IPS DF 4.7 (cell line): ENCODE data around the gene IGFBPL1.
"Not testable (repeated sequence)": the region's sequence is repeated elsewhere in the genome, so short reads cannot be mapped to it uniquely, and the experiment has no call there.

Experiments used
- DNase-seq: peaks from one replicate; pipeline ENCODE4 v3.0.0-alpha.2; 2013; ENCODE audit warnings: low spot score; ENCODE audit errors: extremely low read depth

The IGFBPL1 gene

GRCh38 chr9:38380230-38380871 lies 43.9 kb downstream of the IGFBPL1 start:
- no peak for DNase-seq

- DNase-seq, result not testable (repeated sequence)
These were observed 46.7 kb downstream of the IGFBPL1 start for GRCh38 chr9:38377336-38378083.

- DNase-seq, result no peak
These were observed 48.1 kb downstream of the IGFBPL1 start for GRCh38 chr9:38376021-38376670.

GRCh38 chr9:38375572-38375963 lies 48.7 kb downstream of the IGFBPL1 start:
- DNase-seq, result no peak

- DNase-seq, result no peak
These were observed 49.2 kb downstream of the IGFBPL1 start for GRCh38 chr9:38374847-38375571.

- no peak for DNase-seq
These were observed 50.6 kb downstream of the IGFBPL1 start for GRCh38 chr9:38373679-38374078.

- no peak for DNase-seq
These were observed 51.3 kb downstream of the IGFBPL1 start for GRCh38 chr9:38372762-38373619.

- no peak for DNase-seq
These were observed 52.8 kb downstream of the IGFBPL1 start for GRCh38 chr9:38371495-38371894.

- DNase-seq, result no peak
These were observed 54.1 kb downstream of the IGFBPL1 start for GRCh38 chr9:38370176-38370575.

GRCh38 chr9:38368731-38369130 lies 55.5 kb downstream of the IGFBPL1 start:
- DNase-seq, result no peak

GRCh38 chr9:38367898-38368297 lies 56.4 kb downstream of the IGFBPL1 start:
- no peak for DNase-seq

GRCh38 chr9:38363589-38363925 lies 60.7 kb downstream of the IGFBPL1 start:
- no peak for DNase-seq

GRCh38 chr9:38362852-38363588 lies 61.2 kb downstream of the IGFBPL1 start:
- no peak for DNase-seq

GRCh38 chr9:38361473-38361850 lies 62.8 kb downstream of the IGFBPL1 start:
- DNase-seq, result no peak

- no peak for DNase-seq
These were observed 63.3 kb downstream of the IGFBPL1 start for GRCh38 chr9:38360839-38361472.

GRCh38 chr9:38359689-38360385 lies 64.4 kb downstream of the IGFBPL1 start:
- DNase-seq, result no peak

GRCh38 chr9:38359297-38359653 lies 65.0 kb downstream of the IGFBPL1 start:
- DNase-seq, result no peak

GRCh38 chr9:38358390-38359296 lies 65.6 kb downstream of the IGFBPL1 start:
- no peak for DNase-seq
